Ishikawa (cell line): ENCODE measurements around the gene MAP3K5.

Experiments used
- CEBPB ChIP-seq: IDR thresholded peaks from 2 replicates; pipeline ENCODE4 v1.6.1; 2012
- CREB1 ChIP-seq: IDR thresholded peaks from 2 replicates; pipeline ENCODE4 v1.6.1; 2012; ENCODE audit warnings: low read depth
- EGR1 ChIP-seq: IDR thresholded peaks from 2 replicates; pipeline ENCODE4 v1.6.1; 2012
- EP300 ChIP-seq: IDR thresholded peaks from 2 replicates; pipeline ENCODE4 v1.6.1; 2012; ENCODE audit warnings: borderline replicate concordance
- FOXM1 ChIP-seq: IDR thresholded peaks from 2 replicates; pipeline ENCODE4 v1.6.1; 2012; ENCODE audit warnings: low read depth, borderline replicate concordance
- NFIC ChIP-seq: IDR thresholded peaks from 2 replicates; pipeline ENCODE4 v1.6.1; 2012
- RAD21 ChIP-seq: IDR thresholded peaks from 2 replicates; pipeline ENCODE4 v1.6.1; 2012; ENCODE audit warnings: low read depth
- REST ChIP-seq: IDR thresholded peaks from 2 replicates; pipeline ENCODE4 v1.6.1; 2012; ENCODE audit warnings: low read depth, mild to moderate bottlenecking
- TAF1 ChIP-seq: IDR thresholded peaks from 2 replicates; pipeline ENCODE4 v1.6.1; 2012; ENCODE audit warnings: low read depth, mild to moderate bottlenecking
- TCF12 ChIP-seq: IDR thresholded peaks from 2 replicates; pipeline ENCODE4 v1.6.1; 2012; ENCODE audit warnings: low read depth
- TEAD4 ChIP-seq: IDR thresholded peaks from 2 replicates; pipeline ENCODE4 v1.6.1; 2012
- YY1 ChIP-seq: IDR thresholded peaks from 2 replicates; pipeline ENCODE4 v1.6.1; 2012; ENCODE audit warnings: low read depth
- ZBTB7A ChIP-seq: IDR thresholded peaks from 2 replicates; pipeline ENCODE4 v1.6.1; 2012; ENCODE audit warnings: low read depth
- TF ChIP-seq, protein P1 (sequence below): IDR thresholded peaks from 2 replicates; pipeline ENCODE4 v1.6.1; 2012
- TF ChIP-seq, protein P2 (sequence below): IDR thresholded peaks from 2 replicates; pipeline ENCODE4 v1.6.1; 2012

Gene MAP3K5

DNA sequence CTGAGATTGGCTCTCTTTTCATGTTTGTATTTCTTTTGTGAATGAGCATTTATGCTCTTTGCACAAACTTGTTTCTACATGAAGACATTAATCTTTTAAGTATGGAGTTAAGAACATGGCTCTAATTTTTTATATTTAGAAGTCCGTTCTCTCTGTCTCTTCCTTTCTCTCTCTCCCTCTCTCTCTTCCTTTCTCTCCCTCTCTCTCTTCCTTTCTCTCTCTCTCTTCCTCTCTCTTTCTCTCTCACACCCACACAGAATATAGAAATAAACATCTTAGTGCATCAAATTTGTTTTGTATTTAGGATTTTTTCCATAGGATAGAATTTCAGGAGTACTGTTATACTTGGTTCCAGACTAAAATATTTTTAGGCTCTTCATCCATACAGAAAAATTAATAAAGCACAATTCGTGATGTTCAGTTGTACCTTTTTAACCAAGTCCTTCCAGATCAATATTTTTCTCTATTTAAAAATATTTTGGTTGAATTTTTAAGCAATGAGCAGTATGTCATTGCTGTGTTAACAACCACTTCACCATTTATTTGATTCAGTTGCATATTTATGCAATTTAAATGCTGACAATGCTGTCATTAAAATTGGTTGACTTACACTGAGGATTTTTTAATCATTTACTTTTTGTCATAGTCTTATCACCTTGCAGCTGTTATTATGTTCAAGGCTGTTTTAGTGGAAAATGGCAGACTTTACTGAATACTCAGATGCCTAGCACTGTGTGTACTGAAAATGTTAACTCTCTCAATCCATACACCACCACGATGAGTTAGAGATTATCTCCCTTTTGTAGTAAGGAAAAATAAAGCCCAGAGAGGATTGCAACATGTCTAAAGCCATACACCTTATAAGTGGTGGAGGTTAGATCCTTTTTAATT is 129.7 kb downstream of the MAP3K5 start:
- TF ChIP-seq CREB1 (no peak), TEAD4 (no peak), CEBPB (no peak), EGR1 (no peak), TCF12 (no peak), ZBTB7A (no peak), RAD21 (no peak), FOXM1 (no peak), REST (no peak), YY1 (no peak), NFIC (no peak)
- TF ChIP-seq, protein P1, sequence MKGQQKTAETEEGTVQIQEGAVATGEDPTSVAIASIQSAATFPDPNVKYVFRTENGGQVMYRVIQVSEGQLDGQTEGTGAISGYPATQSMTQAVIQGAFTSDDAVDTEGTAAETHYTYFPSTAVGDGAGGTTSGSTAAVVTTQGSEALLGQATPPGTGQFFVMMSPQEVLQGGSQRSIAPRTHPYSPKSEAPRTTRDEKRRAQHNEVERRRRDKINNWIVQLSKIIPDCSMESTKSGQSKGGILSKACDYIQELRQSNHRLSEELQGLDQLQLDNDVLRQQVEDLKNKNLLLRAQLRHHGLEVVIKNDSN: no peak

DNA sequence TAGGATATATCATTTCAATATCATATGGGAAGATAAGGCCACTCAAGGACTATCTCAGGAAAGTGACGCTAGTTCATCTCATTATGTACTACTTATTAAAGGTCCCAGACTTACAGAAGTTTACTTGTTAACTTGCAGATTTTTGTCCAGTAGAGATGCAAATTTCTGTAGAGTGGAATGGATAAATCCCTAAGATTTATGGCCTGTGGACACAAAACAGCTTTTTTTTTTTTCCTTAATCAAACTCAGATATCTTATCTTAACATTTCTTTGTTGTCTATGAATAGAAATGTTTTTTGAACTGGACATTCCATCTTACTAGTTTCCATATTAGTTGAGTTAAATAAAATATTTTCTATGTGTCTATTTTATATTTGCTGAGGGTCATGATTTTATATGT is 131.6 kb downstream of the MAP3K5 start:
- TF ChIP-seq TCF12 (no peak), EP300 (no peak), RAD21 (no peak), CEBPB (no peak), ZBTB7A (no peak)

- no peak for TF ChIP-seq RAD21
- TF ChIP-seq, protein P1: no peak
- TF ChIP-seq, protein P2, sequence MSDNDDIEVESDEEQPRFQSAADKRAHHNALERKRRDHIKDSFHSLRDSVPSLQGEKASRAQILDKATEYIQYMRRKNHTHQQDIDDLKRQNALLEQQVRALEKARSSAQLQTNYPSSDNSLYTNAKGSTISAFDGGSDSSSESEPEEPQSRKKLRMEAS: no peak
These were observed 132.2 kb downstream of the MAP3K5 start for GRCh38 chr6:136659991-136660499.

- TF ChIP-seq RAD21 (no peak), REST (no peak), EGR1 (no peak), NFIC (no peak), CREB1 (no peak), FOXM1 (no peak), TCF12 (no peak)
- TF ChIP-seq, protein P2: no peak
- TF ChIP-seq, protein P1: no peak
These were observed 133.6 kb downstream of the MAP3K5 start for GRCh38 chr6:136658711-136659110.

GRCh38 chr6:136657666-136658065 is 134.6 kb downstream of the MAP3K5 start:
- TF ChIP-seq TCF12: no peak
- TF ChIP-seq TEAD4: no peak
- TF ChIP-seq CEBPB: no peak
- TF ChIP-seq FOXM1: no peak
- no peak for TF ChIP-seq RAD21
- TF ChIP-seq ZBTB7A: no peak
- no peak for TF ChIP-seq EP300
- no peak for TF ChIP-seq TAF1
- TF ChIP-seq, protein P1: no peak
- TF ChIP-seq YY1: no peak
- TF ChIP-seq NFIC: no peak
- TF ChIP-seq REST: no peak
- TF ChIP-seq, protein P2: no peak
- TF ChIP-seq EGR1: no peak
- TF ChIP-seq CREB1: no peak
